Activated CD8-positive, alpha-beta T cell treated with anti-CD3 and anti-CD28 coated beads for 36 hours (primary cell): ENCODE data around the gene WDR73. TPM values are rescaled to one million over a fixed set of nuclear protein-coding genes. Genes with fewer than 3 reads are reported as not detected.

Experiments used
- ATAC-seq: fragments of 200-7000 bp; cut with Tn5 transposase; one replicate; pipeline ENCODE4 v1.10.0; 2021; ENCODE audit warnings: mild to moderate bottlenecking, moderate library complexity
- CTCF ChIA-PET: fragments of 350-600 bp; sonication (Branson Sonifier 250); formaldehyde crosslinking; loops from one replicate; lab custom pipeline; 2021; ENCODE audit warnings: antibody characterized with exemption; lab: Charles Lee
- POLR2A ChIA-PET: fragments of 350-600 bp; sonication (Branson Sonifier 250); formaldehyde crosslinking; loops from one replicate; lab custom pipeline; 2021; ENCODE audit warnings: antibody characterized with exemption; lab: Charles Lee
- DNase-seq: peaks from one replicate; pipeline ENCODE4 v3.0.0-alpha.2; 2020
- H3K27ac Mint-ChIP-seq: one replicate; pipeline ENCODE4 v1.8.0; 2021; ENCODE audit warnings: mild to moderate bottlenecking, mixed read lengths
- H3K27me3 Mint-ChIP-seq: one replicate; pipeline ENCODE4 v1.8.0; 2021; ENCODE audit warnings: mixed read lengths
- H3K36me3 Mint-ChIP-seq: one replicate; pipeline ENCODE4 v1.8.0; 2021; ENCODE audit warnings: low read depth, mixed read lengths
- H3K4me1 Mint-ChIP-seq: one replicate; pipeline ENCODE4 v1.8.0; 2021; ENCODE audit warnings: low read depth, mixed read lengths
- H3K4me3 Mint-ChIP-seq: one replicate; pipeline ENCODE4 v1.8.0; 2021; ENCODE audit warnings: mild to moderate bottlenecking, moderate library complexity, mixed read lengths
- H3K9me3 Mint-ChIP-seq: one replicate; pipeline ENCODE4 v1.8.0; 2021; ENCODE audit warnings: mixed read lengths
- intact Hi-C: fragments of 100-400 bp; cut with micrococcal nuclease; formaldehyde crosslinking; loops from one replicate; pipeline ENCODE4 v1.10.0; 2022
- total RNA-seq, 2 experiments: library from RNA; stranded (reverse); gene quantifications; one replicate each; pipeline ENCODE4 v1.2.3, GENCODE V29; 2021
- TF ChIP-seq, protein P1 (sequence below): fragments of 200-600 bp; IDR thresholded peaks from one replicate; pipeline ENCODE4 v1.8.0; 2022; ENCODE audit warnings: antibody characterized with exemption, mild to moderate bottlenecking

The WDR73 gene
- total RNA-seq, 2 experiments from 2014 or later = 12.4 to 12.5 TPM

- H3K27ac Mint-ChIP-seq = peak overlapping the region; percentile 84
- ATAC-seq = peak; percentile 17
- H3K36me3 Mint-ChIP-seq = peaks cover 34% of the 10 kb centered on the region
- intact Hi-C loops = no loop called here
- peak overlapping the region; percentile 61 for H3K4me3 Mint-ChIP-seq
- TF ChIP-seq, protein P1, sequence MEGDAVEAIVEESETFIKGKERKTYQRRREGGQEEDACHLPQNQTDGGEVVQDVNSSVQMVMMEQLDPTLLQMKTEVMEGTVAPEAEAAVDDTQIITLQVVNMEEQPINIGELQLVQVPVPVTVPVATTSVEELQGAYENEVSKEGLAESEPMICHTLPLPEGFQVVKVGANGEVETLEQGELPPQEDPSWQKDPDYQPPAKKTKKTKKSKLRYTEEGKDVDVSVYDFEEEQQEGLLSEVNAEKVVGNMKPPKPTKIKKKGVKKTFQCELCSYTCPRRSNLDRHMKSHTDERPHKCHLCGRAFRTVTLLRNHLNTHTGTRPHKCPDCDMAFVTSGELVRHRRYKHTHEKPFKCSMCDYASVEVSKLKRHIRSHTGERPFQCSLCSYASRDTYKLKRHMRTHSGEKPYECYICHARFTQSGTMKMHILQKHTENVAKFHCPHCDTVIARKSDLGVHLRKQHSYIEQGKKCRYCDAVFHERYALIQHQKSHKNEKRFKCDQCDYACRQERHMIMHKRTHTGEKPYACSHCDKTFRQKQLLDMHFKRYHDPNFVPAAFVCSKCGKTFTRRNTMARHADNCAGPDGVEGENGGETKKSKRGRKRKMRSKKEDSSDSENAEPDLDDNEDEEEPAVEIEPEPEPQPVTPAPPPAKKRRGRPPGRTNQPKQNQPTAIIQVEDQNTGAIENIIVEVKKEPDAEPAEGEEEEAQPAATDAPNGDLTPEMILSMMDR = no peak
- H3K4me1 Mint-ChIP-seq = peaks cover 45% of the 10 kb centered on the region
- peak; percentile 89 for DNase-seq
- H3K9me3 Mint-ChIP-seq = no peaks in the 10 kb centered on the region
- POLR2A ChIA-PET = interaction anchor here (0.5 to 1.5 kb wide), 6 partner anchors 14 to 273 kb away, joined by 3 to 6 read pairs (median 3); partner anchors contain the start of gene WDR73
- CTCF ChIA-PET = interaction anchor here (0.8 to 1.8 kb wide), 11 partner anchors 8 to 324 kb away, joined by 3 to 9 read pairs (median 3); no protein-coding TSS in a partner anchor
- no peaks in the 10 kb centered on the region for H3K27me3 Mint-ChIP-seq
Observed at GRCh38 chr15:84604826-84605553, 49.1 kb downstream of the WDR73 start.

GRCh38 chr15:84603630-84604379 is 50.3 kb downstream of the WDR73 start:
- DNase-seq = no peak
- peak overlapping the region; percentile 71 for H3K27ac Mint-ChIP-seq
- H3K4me3 Mint-ChIP-seq = peak overlapping the region; percentile 8
- TF ChIP-seq, protein P1 = no peak
- no peaks in the 10 kb centered on the region for H3K27me3 Mint-ChIP-seq
- peaks cover 34% of the 10 kb centered on the region for H3K36me3 Mint-ChIP-seq
- no peak for ATAC-seq
- intact Hi-C loops = no loop called here
- CTCF ChIA-PET = interaction anchor here (1.4 to 1.8 kb wide), 3 partner anchors 16 to 33 kb away, joined by 3 to 9 read pairs (median 8); no protein-coding TSS in a partner anchor
- POLR2A ChIA-PET = interaction anchor here (1.0 to 1.5 kb wide), 4 partner anchors 15 to 443 kb away, joined by 3 to 6 read pairs (median 3); no protein-coding TSS in a partner anchor
- peaks cover 57% of the 10 kb centered on the region for H3K4me1 Mint-ChIP-seq
- H3K9me3 Mint-ChIP-seq = no peaks in the 10 kb centered on the region

GRCh38 chr15:84601555-84601838 is 52.6 kb downstream of the WDR73 start:
- no peak overlapping the region for H3K27ac Mint-ChIP-seq
- ChIA-PET CTCF (interaction anchor here (0.9 to 4.8 kb wide), 6 partner anchors 13 to 54 kb away, joined by 3 to 48 read pairs (median 5); partner anchors contain the start of gene WDR73), POLR2A (interaction anchor here (0.8 to 4.7 kb wide), 7 partner anchors 9 to 68 kb away, joined by 3 to 20 read pairs (median 4); partner anchors contain the start of gene WDR73)
- DNase-seq = no peak
- H3K27me3 Mint-ChIP-seq = no peaks in the 10 kb centered on the region
- ATAC-seq = no peak
- TF ChIP-seq, protein P1 = no peak
- H3K9me3 Mint-ChIP-seq = no peaks in the 10 kb centered on the region
- peaks cover 23% of the 10 kb centered on the region for H3K36me3 Mint-ChIP-seq
- H3K4me1 Mint-ChIP-seq = peaks cover 77% of the 10 kb centered on the region
- peak overlapping the region; percentile 91 for H3K4me3 Mint-ChIP-seq
- intact Hi-C loops = loop anchor here (2.0 kb wide), 1 partner anchor 33 kb away; no protein-coding TSS in a partner anchor

- intact Hi-C loops = loop anchor here (2.0 kb wide), 1 partner anchor 34 kb away; no protein-coding TSS in a partner anchor
- peaks cover 71% of the 10 kb centered on the region for H3K4me1 Mint-ChIP-seq
- TF ChIP-seq, protein P1 = no peak
- peak; percentile 98 for DNase-seq
- ChIA-PET POLR2A (interaction anchor here (0.8 to 4.7 kb wide), 10 partner anchors 9 to 68 kb away, joined by 3 to 20 read pairs (median 4); partner anchors contain the start of gene WDR73), CTCF (interaction anchor here (0.9 to 4.8 kb wide), 9 partner anchors 11 to 277 kb away, joined by 3 to 48 read pairs (median 5); partner anchors contain the start of gene WDR73)
- H3K4me3 Mint-ChIP-seq = peak within 1 kb of the TSS; percentile 91
- peak; percentile 96 for ATAC-seq
- H3K27me3 Mint-ChIP-seq = no peaks in the 10 kb centered on the region
- H3K36me3 Mint-ChIP-seq = peaks cover 18% of the 10 kb centered on the region
- peak within 1 kb of the TSS; percentile 80 for H3K27ac Mint-ChIP-seq
- no peaks in the 10 kb centered on the region for H3K9me3 Mint-ChIP-seq
Observed at GRCh38 chr15:84600687-84601554, 53.2 kb downstream of the WDR73 start, which contains the start of gene ZSCAN2. TSS of gene ZSCAN2 (plus strand) at chr15:84601009. CDS start at chr15:84603928, 2,919 bp downstream.
